MM.1S (cell line): Measurements from ENCODE around the gene RASGEF1B.

Experiments used
- DNase-seq: peaks from one replicate; pipeline ENCODE4 v3.0.0-alpha.2; 2015
- H2AFZ ChIP-seq: fragments of 300-600 bp; sonication (generic); 2 replicates; pipeline ENCODE4 v1.6.0; 2016; ENCODE audit warnings: antibody characterized with exemption, low read length
- H3F3A ChIP-seq: fragments of 300-600 bp; sonication (generic); 2 replicates; pipeline ENCODE4 v1.6.1; 2016; ENCODE audit warnings: mild to moderate bottlenecking, antibody characterized with exemption, low read length, moderate library complexity, mixed read lengths; ENCODE audit not compliant: insufficient read depth
- H3K27ac ChIP-seq: fragments of 300-600 bp; sonication (generic); 2 replicates; pipeline ENCODE4 v1.5.1; 2016; ENCODE audit warnings: mild to moderate bottlenecking, low read length
- H3K27me3 ChIP-seq: fragments of 300-600 bp; sonication (generic); replicated peaks from 2 replicates; pipeline ENCODE4 v1.6.0; 2016; ENCODE audit warnings: low read length; ENCODE audit not compliant: insufficient read depth
- H3K36me3 ChIP-seq: fragments of 300-600 bp; sonication (generic); replicated peaks from 2 replicates; pipeline ENCODE4 v1.6.1; 2016; ENCODE audit warnings: mild to moderate bottlenecking, low read length, mixed read lengths; ENCODE audit not compliant: insufficient read depth
- H3K4me1 ChIP-seq: fragments of 300-600 bp; sonication (generic); 2 replicates; pipeline ENCODE4 v1.6.1; 2016; ENCODE audit warnings: low read length, mixed read lengths
- H3K4me2 ChIP-seq: fragments of 300-600 bp; sonication (generic); 2 replicates; pipeline ENCODE4 v1.6.0; 2016; ENCODE audit warnings: low read depth, low read length
- H3K4me3 ChIP-seq: fragments of 300-600 bp; sonication (generic); 2 replicates; pipeline ENCODE4 v1.5.1; 2016; ENCODE audit warnings: low read length, mixed read lengths
- H3K79me2 ChIP-seq: fragments of 300-600 bp; sonication (generic); 2 replicates; pipeline ENCODE4 v1.6.1; 2016; ENCODE audit warnings: mixed run types, low read length, mixed read lengths
- H3K9ac ChIP-seq: fragments of 300-600 bp; sonication (generic); 2 replicates; pipeline ENCODE4 v1.6.1; 2016; ENCODE audit warnings: low read length, mixed read lengths
- H3K9me2 ChIP-seq: fragments of 300-600 bp; sonication (generic); replicated peaks from 2 replicates; pipeline ENCODE4 v1.6.1; 2016; ENCODE audit warnings: mild to moderate bottlenecking, low read length, mixed read lengths; ENCODE audit not compliant: insufficient read depth
- H3K9me3 ChIP-seq: fragments of 300-600 bp; sonication (generic); replicated peaks from 2 replicates; pipeline ENCODE4 v1.6.1; 2016; ENCODE audit warnings: mild to moderate bottlenecking, low read length, mixed read lengths; ENCODE audit not compliant: insufficient read depth
- H4K20me1 ChIP-seq: fragments of 300-600 bp; sonication (generic); 2 replicates; pipeline ENCODE4 v1.6.1; 2016; ENCODE audit warnings: mild to moderate bottlenecking, low read length, moderate library complexity, mixed read lengths; ENCODE audit not compliant: insufficient read depth
- EZH2 ChIP-seq: fragments of 300-600 bp; sonication (generic); optimal IDR thresholded peaks from 2 replicates; pipeline ENCODE3; 2017; ENCODE audit warnings: low read depth, mild to moderate bottlenecking, antibody characterized with exemption, low read length, mixed read lengths
- EZH2phosphoT487 ChIP-seq: fragments of 300-600 bp; sonication (generic); IDR thresholded peaks from 2 replicates; pipeline ENCODE4 v1.6.1; 2018; ENCODE audit warnings: antibody characterized with exemption, low read length
- TF ChIP-seq, protein P1 (sequence below): fragments of 300-600 bp; sonication (generic); IDR thresholded peaks from 2 replicates; pipeline ENCODE4 v1.5.1; 2016; ENCODE audit warnings: antibody characterized with exemption, low read length, mixed read lengths

Gene RASGEF1B

DNA sequence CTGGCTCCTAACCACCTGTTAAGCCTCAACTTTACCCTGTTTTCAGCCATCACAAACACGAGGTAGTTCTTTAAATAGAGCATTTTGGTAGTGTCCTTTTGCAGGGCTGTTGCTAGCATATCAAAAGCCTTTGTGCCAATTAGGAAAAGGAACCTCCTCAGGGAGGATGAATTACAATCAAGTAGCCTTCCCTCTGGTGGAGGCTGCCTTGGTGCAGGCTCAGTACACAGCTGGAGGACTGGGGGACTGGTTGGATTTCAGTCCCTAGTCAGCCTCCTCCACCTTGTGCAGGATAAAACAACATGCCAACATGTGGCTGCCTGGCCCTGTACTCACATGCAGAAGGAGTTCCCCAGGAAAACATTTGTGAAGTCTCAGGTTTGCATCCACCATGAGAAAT lies 53.1 kb downstream of the RASGEF1B start:
- Histone ChIP-seq H3K36me3 (no peaks in the 10 kb centered on the region), H3K9ac (no peak overlapping the region), H3K4me2 (no peak overlapping the region), H3K9me2 (no peaks in the 10 kb centered on the region), H3K4me3 (no peak overlapping the region), H3K4me1 (no peaks in the 10 kb centered on the region), H3K9me3 (no peaks in the 10 kb centered on the region), H3F3A (no peaks in the 10 kb centered on the region), H4K20me1 (no peaks in the 10 kb centered on the region), H2AFZ (no peak overlapping the region), H3K27ac (no peak overlapping the region), H3K27me3 (no peaks in the 10 kb centered on the region), H3K79me2 (no peaks in the 10 kb centered on the region)
- DNase-seq: no peak
- TF ChIP-seq, protein P1, sequence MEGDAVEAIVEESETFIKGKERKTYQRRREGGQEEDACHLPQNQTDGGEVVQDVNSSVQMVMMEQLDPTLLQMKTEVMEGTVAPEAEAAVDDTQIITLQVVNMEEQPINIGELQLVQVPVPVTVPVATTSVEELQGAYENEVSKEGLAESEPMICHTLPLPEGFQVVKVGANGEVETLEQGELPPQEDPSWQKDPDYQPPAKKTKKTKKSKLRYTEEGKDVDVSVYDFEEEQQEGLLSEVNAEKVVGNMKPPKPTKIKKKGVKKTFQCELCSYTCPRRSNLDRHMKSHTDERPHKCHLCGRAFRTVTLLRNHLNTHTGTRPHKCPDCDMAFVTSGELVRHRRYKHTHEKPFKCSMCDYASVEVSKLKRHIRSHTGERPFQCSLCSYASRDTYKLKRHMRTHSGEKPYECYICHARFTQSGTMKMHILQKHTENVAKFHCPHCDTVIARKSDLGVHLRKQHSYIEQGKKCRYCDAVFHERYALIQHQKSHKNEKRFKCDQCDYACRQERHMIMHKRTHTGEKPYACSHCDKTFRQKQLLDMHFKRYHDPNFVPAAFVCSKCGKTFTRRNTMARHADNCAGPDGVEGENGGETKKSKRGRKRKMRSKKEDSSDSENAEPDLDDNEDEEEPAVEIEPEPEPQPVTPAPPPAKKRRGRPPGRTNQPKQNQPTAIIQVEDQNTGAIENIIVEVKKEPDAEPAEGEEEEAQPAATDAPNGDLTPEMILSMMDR: no peak
- no peak for TF ChIP-seq EZH2

DNA sequence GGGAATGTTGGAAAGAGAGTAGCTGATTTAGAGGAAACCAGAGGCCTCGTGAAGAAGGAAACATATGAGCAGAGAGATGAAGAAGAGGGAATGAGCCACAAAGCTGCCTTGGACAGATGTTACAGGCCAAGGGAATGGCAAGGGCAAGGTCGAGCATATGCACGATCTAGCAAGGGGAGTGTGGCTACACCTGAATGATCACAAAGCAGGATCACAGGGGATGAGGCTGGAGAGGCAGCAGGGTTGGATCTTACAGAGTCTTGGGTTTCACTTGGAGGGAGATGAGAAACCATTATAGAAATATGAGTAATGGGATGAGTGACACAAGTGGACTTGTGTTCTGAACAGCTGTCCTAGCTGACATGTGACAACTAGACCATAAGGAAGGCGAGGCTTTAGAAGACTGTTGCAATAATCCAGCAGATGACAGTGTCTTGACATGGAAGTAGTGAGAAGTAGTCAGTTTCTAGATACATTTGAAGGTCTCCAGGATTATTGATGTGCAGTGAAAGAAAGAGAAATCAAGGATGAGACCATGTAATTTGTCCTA lies 58.7 kb downstream of the RASGEF1B start:
- TF ChIP-seq, protein P1: no peak
- TF ChIP-seq EZH2 (no peak), EZH2phosphoT487 (no peak)
- Histone ChIP-seq H3K4me1 (no peaks in the 10 kb centered on the region), H3F3A (no peaks in the 10 kb centered on the region), H3K9me3 (no peaks in the 10 kb centered on the region), H2AFZ (no peak overlapping the region), H4K20me1 (no peaks in the 10 kb centered on the region), H3K27me3 (no peaks in the 10 kb centered on the region), H3K4me2 (no peak overlapping the region), H3K9me2 (no peaks in the 10 kb centered on the region), H3K79me2 (no peaks in the 10 kb centered on the region), H3K36me3 (no peaks in the 10 kb centered on the region), H3K4me3 (no peak overlapping the region), H3K27ac (no peak overlapping the region), H3K9ac (no peak overlapping the region)
- no peak for DNase-seq

DNA sequence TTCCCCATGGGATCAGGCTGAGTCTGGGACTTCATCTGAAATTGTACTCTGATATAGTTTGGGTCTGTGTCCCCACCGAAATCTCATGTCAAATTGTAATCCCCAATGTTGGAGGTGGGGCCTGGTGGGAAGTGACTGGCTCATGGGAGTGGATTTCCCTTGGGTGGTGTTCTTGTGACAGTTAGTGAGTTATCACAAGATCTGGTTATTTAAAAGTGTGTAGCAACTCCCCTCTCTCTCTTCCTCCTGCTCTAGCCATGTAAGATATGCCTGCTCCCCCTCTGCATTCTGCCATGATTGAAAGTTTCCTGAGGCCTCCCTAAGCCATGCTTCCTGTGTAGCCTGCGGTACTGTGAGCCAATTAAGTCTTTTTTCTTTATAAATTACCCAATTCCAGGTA lies 61.0 kb downstream of the RASGEF1B start:
- Histone ChIP-seq H3K27me3 (no peaks in the 10 kb centered on the region), H2AFZ (no peak overlapping the region), H3K79me2 (no peaks in the 10 kb centered on the region), H3K4me1 (no peaks in the 10 kb centered on the region), H3K4me2 (no peak overlapping the region), H3F3A (no peaks in the 10 kb centered on the region), H3K36me3 (no peaks in the 10 kb centered on the region), H3K27ac (no peak overlapping the region), H3K9me3 (no peaks in the 10 kb centered on the region), H3K4me3 (no peak overlapping the region), H3K9me2 (no peaks in the 10 kb centered on the region), H4K20me1 (no peaks in the 10 kb centered on the region), H3K9ac (no peak overlapping the region)
- TF ChIP-seq EZH2 (no peak), EZH2phosphoT487 (no peak)
- TF ChIP-seq, protein P1: no peak
- DNase-seq: no peak
